K562 (cell line): ENCODE results near the gene SCAMP5. TPM values are rescaled to one million over a fixed set of nuclear protein-coding genes. Genes with fewer than 3 reads are reported as not detected.

Experiments
- BCL6 ChIP-seq: fragments of 250-450 bp; sonication (Bioruptor Pico); IDR thresholded peaks from 2 replicates; pipeline ENCODE4 v1.4.0; 2020
- FOXP4 ChIP-seq: sonication (generic); formaldehyde crosslinking; IDR thresholded peaks from 2 replicates; pipeline ENCODE4 v1.8.0; 2022; ENCODE audit warnings: mild to moderate bottlenecking, missing genetic modification reagents, borderline replicate concordance
- PTRF ChIP-seq: fragments of 450-650 bp; IDR thresholded peaks from 2 replicates; pipeline ENCODE4 v1.6.1; 2016; ENCODE audit warnings: mild to moderate bottlenecking, missing genetic modification characterization, missing compliant biosample characterization
- SAFB2 ChIP-seq: fragments of 200-400 bp; formaldehyde crosslinking; IDR thresholded peaks from 2 replicates; pipeline ENCODE4 v1.6.1; 2018; ENCODE audit warnings: borderline replicate concordance, low read length, low read depth, moderate library complexity; ENCODE audit not compliant: severe bottlenecking
- ZNF146 ChIP-seq: IDR thresholded peaks from one replicate; pipeline ENCODE4 v1.6.1; 2018; ENCODE audit warnings: missing compliant biosample characterization; ENCODE audit not compliant: unreplicated experiment
- ZNF584 ChIP-seq: fragments of 200-800 bp; sonication (Bioruptor generic); IDR thresholded peaks from 2 replicates; pipeline ENCODE4 v1.6.1; 2016; ENCODE audit warnings: low read depth, mild to moderate bottlenecking, missing genetic modification characterization, missing compliant biosample characterization
- ZNF609 ChIP-seq: sonication (generic); formaldehyde crosslinking; IDR thresholded peaks from 2 replicates; pipeline ENCODE4 v1.8.1; 2023; ENCODE audit warnings: missing genetic modification reagents, mild to moderate bottlenecking, borderline replicate concordance
- polyA plus RNA-seq, 8 experiments: library from polyadenylated mRNA; depleted of rRNA in 4 of 8; stranded (reverse) in 5 of 8; unstranded in 3 of 8; fragments of >200 nt; fragmentation: Nextera tagmentation in 2 of 8; fragmentation: Illumina TruSeq in 1 of 8; extraction: Ambion mirVana in 2 of 8; extraction: Trizol in 1 of 8; gene quantifications; 2 replicates each; pipeline versions ENCODE4 v1.2.1 to v1.2.3, GENCODE V29; 2011 to 2014; ENCODE audit warnings: inconsistent platforms in 1 of 8, missing spikeins in 1 of 8
- total RNA-seq, 7 experiments: library from RNA; depleted of rRNA in 6 of 7; stranded (reverse); fragments of >200 nt in 6 of 7; fragmentation: Illumina TruSeq in 2 of 7; extraction: Trizol in 2 of 7; gene quantifications; 2 replicates each; pipeline versions ENCODE4 v1.2.1 to v1.2.3, GENCODE V29; 2011 to 2021; ENCODE audit warnings: low replicate concordance in 1 of 7

The SCAMP5 gene
- total and polyA plus RNA-seq, 9 of the 15 experiments (the other 6 are each of a cell fraction or from before 2014, with no cell fraction given): 0.09 to 0.29 (median 0.19) TPM; not detected in 5

- TF ChIP-seq ZNF609 (CRISPR knock-in tag) (no peak), FOXP4 (CRISPR knock-in tag) (no peak), BCL6 (no peak), ZNF584 (CRISPR knock-in tag) (no peak), PTRF (no peak), ZNF146 (CRISPR knock-in tag) (no peak), SAFB2 (no peak)
Measured at GRCh38 chr15:75050283-75050682, 54.9 kb downstream of the SCAMP5 start (continued).
